OCI-LY7 (cell line): ENCODE measurements around the gene RBM48.

Experiments used
- EZH2phosphoT487 ChIP-seq: fragments of 200-600 bp; sonication (generic); IDR thresholded peaks from 2 replicates; pipeline ENCODE4 v1.6.1; 2018; ENCODE audit warnings: low read depth, borderline replicate concordance, mild to moderate bottlenecking, mixed run types, antibody characterized with exemption, low read length, moderate library complexity, mixed read lengths
- TF ChIP-seq, protein P1 (sequence below): fragments of 200-600 bp; sonication (generic); conservative IDR thresholded peaks from 2 replicates; pipeline ENCODE4 v1.5.1; 2014; ENCODE audit warnings: mild to moderate bottlenecking, antibody characterized with exemption, low read length, moderate library complexity, mixed read lengths

DNA sequence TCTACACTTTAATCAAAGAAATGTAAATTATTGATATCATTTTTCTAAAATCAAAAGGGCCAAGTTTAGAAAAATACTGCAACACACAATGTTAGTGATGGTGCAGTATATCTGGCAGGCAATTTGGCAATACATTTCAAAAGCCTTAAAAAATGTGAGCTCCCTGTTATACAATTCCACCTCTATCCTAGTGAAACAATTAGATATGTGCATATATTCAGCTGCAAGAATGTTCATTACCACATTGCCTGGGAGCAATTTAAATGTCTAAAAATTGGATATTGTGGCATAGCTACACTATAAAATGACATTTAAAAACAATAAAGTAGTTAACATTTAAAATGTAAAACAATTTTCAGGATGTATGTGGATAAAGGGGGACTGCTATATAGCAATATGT, 40.8 kb upstream of the RBM48 start:
- TF ChIP-seq, protein P1, sequence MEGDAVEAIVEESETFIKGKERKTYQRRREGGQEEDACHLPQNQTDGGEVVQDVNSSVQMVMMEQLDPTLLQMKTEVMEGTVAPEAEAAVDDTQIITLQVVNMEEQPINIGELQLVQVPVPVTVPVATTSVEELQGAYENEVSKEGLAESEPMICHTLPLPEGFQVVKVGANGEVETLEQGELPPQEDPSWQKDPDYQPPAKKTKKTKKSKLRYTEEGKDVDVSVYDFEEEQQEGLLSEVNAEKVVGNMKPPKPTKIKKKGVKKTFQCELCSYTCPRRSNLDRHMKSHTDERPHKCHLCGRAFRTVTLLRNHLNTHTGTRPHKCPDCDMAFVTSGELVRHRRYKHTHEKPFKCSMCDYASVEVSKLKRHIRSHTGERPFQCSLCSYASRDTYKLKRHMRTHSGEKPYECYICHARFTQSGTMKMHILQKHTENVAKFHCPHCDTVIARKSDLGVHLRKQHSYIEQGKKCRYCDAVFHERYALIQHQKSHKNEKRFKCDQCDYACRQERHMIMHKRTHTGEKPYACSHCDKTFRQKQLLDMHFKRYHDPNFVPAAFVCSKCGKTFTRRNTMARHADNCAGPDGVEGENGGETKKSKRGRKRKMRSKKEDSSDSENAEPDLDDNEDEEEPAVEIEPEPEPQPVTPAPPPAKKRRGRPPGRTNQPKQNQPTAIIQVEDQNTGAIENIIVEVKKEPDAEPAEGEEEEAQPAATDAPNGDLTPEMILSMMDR = no peak
- TF ChIP-seq EZH2phosphoT487 = no peak
